Measurements from ENCODE around the gene C3orf52.

DNA sequence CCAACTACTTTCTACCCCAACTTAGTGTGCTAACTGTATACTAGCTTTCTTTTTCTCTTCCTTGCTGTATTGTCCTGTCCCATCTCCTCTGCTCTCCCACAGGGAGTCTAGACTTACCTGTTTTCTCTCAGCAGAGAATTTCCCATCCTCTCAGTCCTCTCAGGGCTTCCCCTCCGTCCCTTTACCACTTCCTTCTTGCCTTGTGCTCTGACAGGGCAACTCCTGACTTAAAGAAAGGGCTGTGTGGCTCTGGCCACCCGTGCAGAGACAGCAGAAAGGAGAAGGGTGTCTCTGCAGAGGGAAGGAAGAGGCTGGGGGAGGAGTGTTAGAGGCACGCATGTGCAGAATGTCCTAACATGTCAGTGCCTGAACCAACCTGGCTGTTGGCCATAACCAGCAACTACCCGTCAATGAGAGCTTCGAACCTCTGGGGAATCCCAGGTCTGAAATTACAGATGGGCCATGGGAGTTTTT is 46.8 kb downstream of the C3orf52 start, which contains the start of gene GCSAM:
- TF ChIP-seq POLR2A (IDR thresholded peaks at IDR 0.05), result no peak
- no peak for TF ChIP-seq CTCF (IDR thresholded peaks at IDR 0.05)
